Nephron (organoid): ENCODE measurements around the gene DNAI1.

Experiments used
- H3K27ac Mint-ChIP-seq, 3 experiments: 2 replicates each; pipeline ENCODE4 v1.8.0; 2020; ENCODE audit warnings: mixed read lengths in 3 of 3, mild to moderate bottlenecking in 2 of 3, moderate library complexity in 1 of 3
- H3K27me3 Mint-ChIP-seq: 2 replicates; pipeline ENCODE4 v1.8.0; 2021; ENCODE audit warnings: low read depth, mild to moderate bottlenecking, moderate library complexity, mixed read lengths
- H3K36me3 Mint-ChIP-seq: 2 replicates; pipeline ENCODE4 v1.8.0; 2020; ENCODE audit warnings: low read depth, mixed read lengths
- H3K4me1 Mint-ChIP-seq: 2 replicates; pipeline ENCODE4 v1.8.0; 2020; ENCODE audit warnings: mixed read lengths
- H3K4me3 Mint-ChIP-seq, 3 experiments: 2 replicates each; pipeline ENCODE4 v1.8.0; 2020; ENCODE audit warnings: mild to moderate bottlenecking in 3 of 3, mixed read lengths in 3 of 3, moderate library complexity in 2 of 3
- H3K9me3 Mint-ChIP-seq: 2 replicates; pipeline ENCODE4 v1.8.0; 2020; ENCODE audit warnings: mixed read lengths
- TF ChIP-seq, protein P1 (sequence below), 3 experiments: fragments of 200-600 bp; sonication (generic); IDR thresholded peaks; one replicate each; pipeline ENCODE4 v1.5.0; 2021; ENCODE audit warnings: antibody characterized with exemption in 3 of 3; ENCODE audit not compliant: unreplicated experiment in 3 of 3

DNAI1 gene

DNA sequence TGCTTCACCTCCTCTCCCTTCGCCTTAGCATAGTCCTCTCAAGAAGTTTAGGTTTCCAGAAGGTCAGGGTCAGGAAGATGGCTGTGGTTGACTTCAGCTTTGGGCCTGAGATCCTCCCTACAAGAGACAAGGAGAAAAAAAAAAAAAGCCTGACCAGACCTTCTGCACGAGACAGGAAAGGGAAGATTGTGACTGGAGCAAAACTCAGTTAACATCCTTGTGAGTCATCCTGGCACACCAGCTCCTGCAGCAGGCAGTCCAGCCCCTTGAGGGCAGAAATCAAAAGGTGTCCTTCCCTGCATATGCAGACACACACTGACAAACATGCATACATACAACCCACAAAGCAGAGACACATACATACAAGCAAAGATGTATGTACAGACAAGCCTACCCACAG lies 82.2 kb downstream of the DNAI1 start:
- H3K27me3 Mint-ChIP-seq: peaks cover 25% of the 10 kb centered on the region
- H3K36me3 Mint-ChIP-seq: no peaks in the 10 kb centered on the region
- H3K4me1 Mint-ChIP-seq: no peaks in the 10 kb centered on the region
- no peak overlapping the region for H3K27ac Mint-ChIP-seq
- H3K9me3 Mint-ChIP-seq: no peaks in the 10 kb centered on the region
- no peak overlapping the region for H3K4me3 Mint-ChIP-seq
- TF ChIP-seq, protein P1, sequence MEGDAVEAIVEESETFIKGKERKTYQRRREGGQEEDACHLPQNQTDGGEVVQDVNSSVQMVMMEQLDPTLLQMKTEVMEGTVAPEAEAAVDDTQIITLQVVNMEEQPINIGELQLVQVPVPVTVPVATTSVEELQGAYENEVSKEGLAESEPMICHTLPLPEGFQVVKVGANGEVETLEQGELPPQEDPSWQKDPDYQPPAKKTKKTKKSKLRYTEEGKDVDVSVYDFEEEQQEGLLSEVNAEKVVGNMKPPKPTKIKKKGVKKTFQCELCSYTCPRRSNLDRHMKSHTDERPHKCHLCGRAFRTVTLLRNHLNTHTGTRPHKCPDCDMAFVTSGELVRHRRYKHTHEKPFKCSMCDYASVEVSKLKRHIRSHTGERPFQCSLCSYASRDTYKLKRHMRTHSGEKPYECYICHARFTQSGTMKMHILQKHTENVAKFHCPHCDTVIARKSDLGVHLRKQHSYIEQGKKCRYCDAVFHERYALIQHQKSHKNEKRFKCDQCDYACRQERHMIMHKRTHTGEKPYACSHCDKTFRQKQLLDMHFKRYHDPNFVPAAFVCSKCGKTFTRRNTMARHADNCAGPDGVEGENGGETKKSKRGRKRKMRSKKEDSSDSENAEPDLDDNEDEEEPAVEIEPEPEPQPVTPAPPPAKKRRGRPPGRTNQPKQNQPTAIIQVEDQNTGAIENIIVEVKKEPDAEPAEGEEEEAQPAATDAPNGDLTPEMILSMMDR (IDR thresholded peaks at IDR 0.05; ENCODE audit: unreplicated experiment in 3 of 3): no peak

DNA sequence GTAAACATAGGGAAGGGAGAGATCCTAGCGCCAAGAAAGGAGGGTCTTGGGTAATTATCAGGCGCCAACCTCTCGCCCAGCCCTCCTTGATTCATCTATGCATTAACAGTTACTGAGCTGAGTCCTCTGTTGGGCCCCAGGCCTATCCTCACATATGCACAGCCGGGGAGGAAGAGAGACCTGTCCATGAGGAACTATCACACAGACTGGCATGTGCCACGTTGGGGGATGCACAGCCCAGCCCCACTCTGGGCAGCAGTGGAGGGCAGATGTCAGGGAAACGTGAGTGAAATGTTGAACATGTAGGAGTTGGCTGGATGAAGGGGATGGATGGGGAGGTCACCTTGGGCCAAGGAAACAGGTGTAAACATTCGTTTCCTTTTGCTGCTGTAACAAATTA lies 82.9 kb downstream of the DNAI1 start:
- H3K27me3 Mint-ChIP-seq: peaks cover 28% of the 10 kb centered on the region
- TF ChIP-seq, protein P1 (IDR thresholded peaks at IDR 0.05; ENCODE audit: unreplicated experiment in 3 of 3): no peak
- H3K27ac Mint-ChIP-seq: no peak overlapping the region
- no peak overlapping the region for H3K4me3 Mint-ChIP-seq
- no peaks in the 10 kb centered on the region for H3K36me3 Mint-ChIP-seq
- H3K4me1 Mint-ChIP-seq: no peaks in the 10 kb centered on the region
- H3K9me3 Mint-ChIP-seq: no peaks in the 10 kb centered on the region

DNA sequence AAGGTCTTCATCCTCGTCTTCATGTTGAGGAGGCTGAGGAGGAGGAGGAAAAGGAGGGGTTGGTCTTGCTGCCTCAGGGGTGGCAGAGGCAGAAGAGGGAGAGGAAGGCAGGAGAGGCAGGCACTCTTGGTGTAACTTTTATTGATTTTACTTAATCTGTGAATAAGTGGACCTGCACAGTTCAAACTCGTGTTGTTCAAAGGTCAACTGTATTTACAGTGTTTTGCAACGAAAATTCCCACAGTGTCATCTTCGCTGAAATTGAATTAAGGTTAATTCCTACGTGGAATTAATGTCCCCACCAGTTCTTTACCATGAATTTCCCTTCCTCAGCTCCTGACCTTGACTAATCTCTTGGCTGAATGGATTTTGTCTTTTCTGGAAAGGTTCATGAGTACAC lies 85.4 kb downstream of the DNAI1 start:
- TF ChIP-seq, protein P1 (IDR thresholded peaks at IDR 0.05; ENCODE audit: unreplicated experiment in 3 of 3): no peak
- no peaks in the 10 kb centered on the region for H3K9me3 Mint-ChIP-seq
- H3K36me3 Mint-ChIP-seq: no peaks in the 10 kb centered on the region
- H3K4me3 Mint-ChIP-seq: no peak overlapping the region
- H3K27ac Mint-ChIP-seq: no peak overlapping the region
- peaks cover 10% of the 10 kb centered on the region for H3K4me1 Mint-ChIP-seq
- peaks cover 37% of the 10 kb centered on the region for H3K27me3 Mint-ChIP-seq

DNA sequence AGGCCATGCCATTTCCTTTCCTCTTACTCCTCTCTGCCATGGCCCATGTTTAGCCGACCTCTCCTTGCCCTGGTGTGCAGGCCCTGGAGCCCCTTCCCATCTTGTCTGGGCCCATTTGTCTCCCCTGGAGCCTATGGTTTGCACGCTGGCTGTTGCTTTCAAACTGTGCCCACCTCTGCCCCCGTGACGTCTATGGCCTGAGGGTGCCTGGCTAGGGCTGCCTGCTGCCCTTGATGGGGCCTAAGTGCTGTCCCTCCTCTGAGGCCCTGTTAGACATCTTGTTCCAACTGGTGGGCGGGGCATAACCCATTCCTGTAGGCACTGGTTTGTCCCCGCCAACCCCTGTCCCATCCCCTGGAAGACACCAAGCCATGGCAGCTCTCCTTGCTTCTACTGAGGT lies 86.9 kb downstream of the DNAI1 start:
- Mint-ChIP-seq H3K4me3 (no peak overlapping the region), H3K27me3 (peaks cover 34% of the 10 kb centered on the region), H3K27ac (no peak overlapping the region), H3K36me3 (no peaks in the 10 kb centered on the region), H3K4me1 (peaks cover 10% of the 10 kb centered on the region), H3K9me3 (no peaks in the 10 kb centered on the region)
- TF ChIP-seq, protein P1 (IDR thresholded peaks at IDR 0.05; ENCODE audit: unreplicated experiment in 3 of 3): no peak

DNA sequence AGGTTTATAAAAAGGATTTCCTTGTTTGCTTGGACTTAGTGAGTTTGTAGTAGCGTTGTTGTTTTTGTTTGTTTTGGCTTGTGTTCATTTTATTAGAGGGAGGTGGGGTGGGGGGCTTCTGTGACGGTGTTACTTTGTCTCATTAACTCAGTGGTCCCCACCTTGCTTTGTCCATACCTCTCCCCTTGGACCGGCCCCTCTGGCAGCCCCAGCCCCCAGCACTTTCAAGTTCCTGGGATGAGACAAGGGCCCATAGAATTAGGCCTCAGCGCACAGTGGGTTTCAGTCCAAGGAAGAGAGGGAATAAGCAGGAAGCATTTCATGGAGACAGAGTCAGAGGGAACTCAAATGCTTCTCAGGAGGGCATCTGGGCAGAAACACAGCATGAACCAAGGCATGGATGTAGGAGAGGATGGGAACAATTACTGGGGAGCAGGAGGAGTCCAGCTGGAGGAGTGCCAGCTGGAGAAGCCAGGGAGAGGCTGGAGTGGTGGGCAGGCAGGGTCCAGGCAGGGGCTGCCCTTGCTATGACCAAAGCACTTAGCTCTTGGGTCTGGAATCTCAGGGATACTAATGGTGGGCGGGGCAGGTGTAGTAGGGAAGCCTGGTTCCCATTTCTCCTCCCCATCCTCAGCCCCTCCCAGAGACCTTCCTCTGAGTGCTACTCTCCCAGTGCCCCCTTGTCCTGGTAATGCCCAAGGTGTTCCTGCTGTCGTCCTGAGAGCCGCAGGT lies 87.7 kb downstream of the DNAI1 start:
- Mint-ChIP-seq H3K27me3 (peaks cover 34% of the 10 kb centered on the region), H3K4me3 (no peak overlapping the region), H3K36me3 (no peaks in the 10 kb centered on the region), H3K9me3 (no peaks in the 10 kb centered on the region), H3K4me1 (peaks cover 10% of the 10 kb centered on the region), H3K27ac (no peak overlapping the region)
- TF ChIP-seq, protein P1 (IDR thresholded peaks at IDR 0.05; ENCODE audit: unreplicated experiment in 3 of 3): no peak
